Cerebellar nuclear complex (tissue), 1 donor: ENCODE measurements around the gene ZNF280A.

ENCODE experiments used
- DNase-seq, 2 experiments: peaks; one replicate each; lab custom pipeline; 2025; lab: John Stamatoyannopoulos, UW

ZNF280A gene

GRCh38 chr22:22520020-22520656, at the start of gene ZNF280A:
Gene ZNF280A, minus strand, starts transcription at chr22:22520270. Its CDS starts 4,640 bp downstream, at chr22:22515630.
- DNase-seq, result no peak

DNA sequence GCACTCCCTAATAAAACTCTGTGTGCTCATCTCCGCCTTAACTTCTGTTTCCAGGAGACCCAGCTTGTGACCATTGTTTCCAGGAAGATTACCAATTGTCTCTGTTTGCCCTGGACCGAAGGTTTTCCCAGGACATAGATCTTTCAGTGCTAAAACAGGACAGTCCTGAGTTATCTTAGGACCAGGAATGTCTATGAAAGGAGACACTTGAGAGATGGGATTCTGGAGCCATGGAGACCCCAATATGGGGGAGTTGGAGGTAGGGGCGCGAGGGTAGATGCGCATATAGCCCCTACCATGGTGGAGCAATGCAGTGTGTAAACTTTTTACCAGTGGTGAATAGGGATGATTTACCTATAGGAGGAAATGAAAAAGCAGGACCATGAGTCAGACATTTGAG, 49.1 kb upstream of the ZNF280A start:
- DNase-seq, result no peak

- no peak for DNase-seq
Observed at GRCh38 chr22:22565981-22566380, 45.9 kb upstream of the ZNF280A start.

DNA sequence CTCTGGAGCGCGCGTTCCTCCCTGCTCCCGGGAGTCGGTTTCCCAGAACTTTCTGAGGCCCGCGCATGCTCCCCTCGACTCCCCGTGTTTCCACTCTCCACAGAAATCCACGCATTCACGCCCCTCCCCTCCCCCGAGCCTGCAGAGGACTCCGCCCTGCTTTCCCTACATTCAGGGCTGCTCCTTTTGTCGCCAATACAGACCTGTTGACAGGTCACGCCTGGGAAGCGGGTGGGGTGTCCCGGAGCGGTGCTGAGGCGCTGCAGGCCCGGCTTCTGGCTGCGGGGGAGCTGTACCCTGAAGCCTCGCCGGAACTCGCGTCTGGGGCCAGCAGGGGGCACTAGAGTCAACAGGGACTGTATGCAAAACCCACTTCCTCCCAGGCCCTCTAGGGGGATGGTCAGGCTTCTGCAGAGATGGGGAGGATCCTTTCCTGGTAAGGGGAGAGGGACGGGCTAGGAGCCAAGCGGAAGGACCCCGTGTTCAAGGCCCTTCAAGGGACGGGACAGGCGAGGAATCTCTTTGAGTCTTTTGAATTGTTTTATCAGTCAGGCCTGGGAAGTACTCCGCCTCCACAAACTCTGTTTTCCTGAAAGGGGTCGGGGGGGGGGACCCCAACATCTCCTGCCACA, 39.0 kb upstream of the ZNF280A start, which contains the start of gene PRAME:
Gene PRAME, minus strand, starts transcription at position 294 of the 632 bp plus-strand sequence. CDS start 2,433 bp downstream, outside the sequence.
- DNase-seq, result no peak

- no peak for DNase-seq
Observed at GRCh38 chr22:22558071-22558971, 38.3 kb upstream of the ZNF280A start.

DNA sequence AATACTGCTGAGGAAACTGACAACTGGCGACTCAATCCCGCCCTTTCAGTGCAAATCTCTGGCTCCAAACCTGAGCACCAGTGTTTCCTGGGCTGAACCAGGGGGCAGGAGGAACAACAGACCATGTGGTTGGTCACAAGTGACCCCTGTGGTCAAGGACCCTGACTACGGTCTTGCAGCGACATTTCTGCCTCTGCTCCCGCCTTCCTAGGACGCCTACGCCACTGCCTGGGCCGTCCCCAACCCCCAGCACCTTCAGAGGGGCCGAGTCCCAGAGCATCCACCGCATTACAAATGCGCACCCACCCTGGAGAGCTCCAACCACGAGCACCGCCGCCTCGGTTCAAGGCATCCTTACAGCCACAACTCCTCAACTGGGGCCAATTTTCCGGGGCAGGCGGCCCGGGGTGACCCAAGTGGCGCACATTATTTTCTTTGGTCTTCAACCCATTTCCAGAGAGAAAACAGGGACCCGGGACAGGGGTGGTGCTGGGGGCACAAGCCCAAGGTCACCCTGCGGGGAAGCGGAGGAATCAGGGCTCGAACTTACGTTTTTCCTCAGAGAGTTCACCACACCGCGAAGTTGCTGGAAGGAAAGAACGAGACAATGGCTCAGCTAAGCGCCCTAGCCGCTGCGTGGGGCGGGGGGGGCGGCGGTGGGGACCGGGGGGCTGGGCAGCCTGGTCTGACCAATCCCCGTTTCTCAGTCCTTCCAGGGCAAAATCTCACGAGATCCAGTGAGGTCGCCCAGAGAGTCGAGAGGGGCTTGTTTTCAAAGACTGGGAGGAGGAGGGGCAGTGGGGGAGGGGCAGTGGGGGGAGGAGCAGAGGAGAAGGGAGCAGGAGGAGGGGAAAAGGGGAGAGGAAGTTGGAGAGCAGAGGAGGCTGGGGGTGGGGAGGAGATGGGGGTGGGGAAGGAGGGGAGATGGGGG, 37.2 kb upstream of the ZNF280A start:
- no peak for DNase-seq

GRCh38 chr22:22556578-22556977, 36.5 kb upstream of the ZNF280A start:
- no peak for DNase-seq

DNA sequence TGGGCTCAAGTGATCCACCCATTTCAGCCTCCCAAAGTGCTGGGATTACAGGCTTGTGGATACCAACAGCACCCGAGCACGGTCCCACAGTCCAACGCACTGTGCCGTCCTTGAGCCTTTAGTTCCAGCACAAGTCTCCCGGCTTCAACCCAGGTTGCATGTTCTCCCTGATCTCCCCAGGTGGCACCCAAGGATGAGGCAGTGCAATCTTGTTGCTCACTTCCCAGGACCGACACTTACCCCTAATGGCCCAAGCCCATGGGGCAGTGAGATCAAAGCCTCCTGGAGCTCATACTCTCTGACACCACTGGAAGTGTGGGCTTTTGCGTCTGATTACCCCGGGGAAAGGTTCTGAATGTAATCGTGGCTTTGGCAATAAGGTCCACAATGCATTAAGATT, 35.5 kb upstream of the ZNF280A start:
- DNase-seq, result no peak

- no peak for DNase-seq
Observed at GRCh38 chr22:22554587-22555284, 34.7 kb upstream of the ZNF280A start.

DNA sequence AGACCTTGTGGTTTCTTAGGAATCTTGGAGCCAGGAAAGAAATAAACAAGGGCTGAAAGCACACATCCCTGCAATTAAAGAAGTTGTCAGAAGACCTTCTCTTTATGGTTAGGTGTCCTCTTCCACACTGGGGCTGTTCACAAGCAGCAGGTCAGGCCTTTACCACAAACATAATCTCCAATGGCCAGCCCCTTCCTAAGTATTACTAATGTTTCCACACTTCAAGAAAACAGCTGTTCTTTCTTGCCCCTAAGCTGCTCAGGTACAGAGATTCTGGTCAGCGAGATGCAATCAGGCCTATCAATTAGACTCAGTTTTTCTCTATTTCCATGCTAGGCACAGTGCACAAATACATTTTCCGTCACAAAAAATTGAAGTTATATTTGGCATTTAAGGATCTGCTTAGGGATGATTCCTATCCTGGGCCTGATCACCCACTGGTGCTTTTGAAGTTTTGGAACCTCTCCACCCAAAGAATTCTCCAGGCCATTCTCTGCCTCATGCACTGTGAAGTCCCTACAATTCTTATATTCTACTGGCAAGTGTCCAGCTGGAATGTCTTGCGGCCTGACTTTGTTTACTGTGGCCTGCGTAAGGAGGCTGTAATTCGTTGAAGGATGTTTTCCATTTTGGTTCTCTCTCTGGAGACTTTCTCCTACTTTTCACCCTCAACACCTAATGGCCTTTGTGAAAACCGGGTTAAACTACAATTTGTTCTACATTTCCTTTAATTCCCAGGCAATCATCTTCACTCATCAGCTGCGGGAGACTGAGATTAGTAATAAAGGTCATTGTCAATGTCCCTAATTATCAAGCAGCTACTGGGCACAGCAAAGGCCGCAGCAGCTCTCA, 33.9 kb upstream of the ZNF280A start:
- DNase-seq, result no peak

GRCh38 chr22:22553141-22553540, 33.1 kb upstream of the ZNF280A start:
- no peak for DNase-seq

- DNase-seq, result no peak
Observed at GRCh38 chr22:22552630-22553029, 32.6 kb upstream of the ZNF280A start.

DNA sequence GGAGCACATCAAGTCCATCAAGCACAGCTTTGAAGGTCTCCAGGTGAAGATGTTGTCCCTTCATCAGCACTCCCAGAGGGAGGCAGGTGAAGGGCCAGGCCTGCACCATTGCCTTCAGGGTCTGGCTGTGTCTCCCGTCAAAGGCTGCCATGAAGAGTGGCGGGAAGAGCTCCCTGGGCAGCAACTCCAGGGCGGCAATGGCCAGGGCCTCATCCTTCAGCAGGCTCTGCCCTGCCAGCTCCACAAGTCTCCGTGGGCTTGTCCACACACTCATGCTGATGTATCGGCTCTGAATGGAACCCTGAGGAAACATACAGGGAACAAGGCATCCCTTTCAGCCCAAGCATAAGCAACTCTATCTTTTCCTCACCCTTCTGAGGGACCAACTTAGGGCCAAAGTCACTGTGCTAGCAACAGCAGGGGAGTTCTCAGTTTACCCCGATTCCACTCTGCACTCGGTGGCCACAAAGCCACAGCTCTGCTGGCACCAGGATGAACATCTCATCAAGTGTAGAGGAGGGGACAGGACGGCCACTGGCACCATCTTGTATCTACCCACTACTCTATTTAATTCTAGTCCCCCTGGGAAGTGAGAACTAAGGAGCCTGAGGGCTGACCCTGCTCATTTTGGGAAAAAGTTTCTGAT, 30.8 kb upstream of the ZNF280A start:
- no peak for DNase-seq

DNA sequence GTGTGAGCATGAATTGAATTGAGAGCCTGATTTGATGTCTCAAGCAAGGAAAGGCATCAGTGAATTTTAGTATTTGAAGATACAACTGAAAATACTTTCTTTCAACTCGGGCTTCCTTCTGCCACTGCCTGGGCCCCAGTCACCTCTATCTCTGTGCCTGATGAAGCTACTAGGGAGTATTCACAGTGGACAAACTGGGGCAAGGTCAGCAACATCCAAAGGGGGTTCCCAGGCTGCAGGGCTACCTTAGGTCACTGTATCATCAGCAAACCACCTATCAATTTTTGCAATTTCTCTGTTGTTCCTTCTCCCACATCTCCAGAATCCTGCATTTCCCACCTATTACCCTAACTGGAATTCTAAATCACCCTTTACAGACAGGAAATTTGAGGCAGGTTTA, 28.8 kb upstream of the ZNF280A start:
- no peak for DNase-seq

DNA sequence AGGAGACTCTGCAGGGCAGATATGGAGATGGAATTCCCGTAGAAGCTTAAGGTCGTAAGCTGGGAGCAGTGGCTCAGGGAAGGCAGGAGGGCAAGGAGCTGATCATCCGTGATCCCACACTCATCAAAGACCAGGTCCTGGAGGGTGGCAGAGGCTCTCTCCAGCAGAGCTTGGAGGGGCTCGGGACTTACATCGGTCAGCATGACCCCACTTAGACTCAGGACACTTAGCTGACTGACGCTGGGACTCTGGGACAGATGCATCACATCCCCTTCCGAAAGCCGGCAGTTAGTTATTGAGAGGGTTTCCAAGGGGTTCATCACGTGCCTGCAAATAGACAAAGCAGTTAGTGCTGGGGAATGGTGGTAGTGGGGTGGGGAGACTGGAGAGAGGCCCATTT, 28.2 kb upstream of the ZNF280A start:
- no peak for DNase-seq

GRCh38 chr22:22547692-22548300, 27.7 kb upstream of the ZNF280A start:
- no peak for DNase-seq

- no peak for DNase-seq
Observed at GRCh38 chr22:22547226-22547625, 27.2 kb upstream of the ZNF280A start.

GRCh38 chr22:22546490-22546889, 26.4 kb upstream of the ZNF280A start:
- no peak for DNase-seq

- no peak for DNase-seq
Observed at GRCh38 chr22:22545084-22545483, 25.0 kb upstream of the ZNF280A start.
